ENCODE measurements around the gene KDELR1. TPM values are rescaled to one million over a fixed set of nuclear protein-coding genes. Genes with fewer than 3 reads are reported as not detected.
"Not testable (repeated sequence)": the region's sequence is repeated elsewhere in the genome, so short reads cannot be mapped to it uniquely, and the experiment has no call there.

The KDELR1 gene
- total RNA-seq, 3 donors from 2014 or later = 66.2 to 85.0 (median 68.5) TPM

GRCh38 chr19:48379058-48379457 lies 12.3 kb downstream of the KDELR1 start:
- DNase-seq (ENCODE audit: low spot score in 2 of 2) = no peak
- Histone ChIP-seq H3K9me3 (no peaks in the 10 kb centered on the region), H3K27ac (no peak overlapping the region), H3K27me3 (no peaks in the 10 kb centered on the region), H3K4me3 (no peak overlapping the region), H3K36me3 (no peaks in the 10 kb centered on the region), H3K4me1 (no peaks in the 10 kb centered on the region)
- no peak for TF ChIP-seq POLR2AphosphoS5 (IDR thresholded peaks at IDR 0.05)
- no peak for TF ChIP-seq CTCF (IDR thresholded peaks at IDR 0.05)
- TF ChIP-seq POLR2A (IDR thresholded peaks at IDR 0.05) = no peak
- intact Hi-C loops (cut with DNase I; ENCODE audit: low total_unique reads) = loop anchor here (5.0 kb wide), 1 partner anchor 387 kb away; the partner anchor contains the start of genes BSPH1 and ELSPBP1

DNA sequence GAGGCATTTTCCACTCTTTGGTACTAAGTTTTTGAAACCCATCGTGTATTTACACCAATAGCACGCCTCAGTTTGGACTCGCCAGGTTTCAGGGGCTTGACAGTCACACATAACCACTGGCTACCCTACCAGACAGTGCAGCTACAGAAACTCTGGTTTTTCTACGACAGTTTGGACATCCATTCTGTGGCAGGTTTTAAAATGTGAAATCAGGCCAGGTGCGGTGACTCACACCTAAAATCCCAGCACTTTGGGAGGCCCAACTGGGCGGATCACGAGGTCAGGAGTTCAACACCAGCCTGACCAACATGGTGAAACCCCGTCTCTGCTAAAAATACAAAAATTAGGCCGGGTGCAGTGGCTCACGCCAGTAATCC lies 13.2 kb downstream of the KDELR1 start:
- H3K4me1 ChIP-seq = no peaks in the 10 kb centered on the region
- intact Hi-C loops (cut with DNase I; ENCODE audit: low total_unique reads) = loop anchor here (5.0 kb wide), 1 partner anchor 386 kb away; the partner anchor contains the start of genes BSPH1 and ELSPBP1
- DNase-seq (ENCODE audit: low spot score in 2 of 2) = no peak
- no peak overlapping the region for H3K27ac ChIP-seq
- no peaks in the 10 kb centered on the region for H3K27me3 ChIP-seq
- no peaks in the 10 kb centered on the region for H3K9me3 ChIP-seq
- no peaks in the 10 kb centered on the region for H3K36me3 ChIP-seq
- no peak for TF ChIP-seq POLR2A (IDR thresholded peaks at IDR 0.05)
- TF ChIP-seq CTCF (IDR thresholded peaks at IDR 0.05) = no peak
- TF ChIP-seq POLR2AphosphoS5 (IDR thresholded peaks at IDR 0.05) = no peak
- no peak overlapping the region for H3K4me3 ChIP-seq

DNA sequence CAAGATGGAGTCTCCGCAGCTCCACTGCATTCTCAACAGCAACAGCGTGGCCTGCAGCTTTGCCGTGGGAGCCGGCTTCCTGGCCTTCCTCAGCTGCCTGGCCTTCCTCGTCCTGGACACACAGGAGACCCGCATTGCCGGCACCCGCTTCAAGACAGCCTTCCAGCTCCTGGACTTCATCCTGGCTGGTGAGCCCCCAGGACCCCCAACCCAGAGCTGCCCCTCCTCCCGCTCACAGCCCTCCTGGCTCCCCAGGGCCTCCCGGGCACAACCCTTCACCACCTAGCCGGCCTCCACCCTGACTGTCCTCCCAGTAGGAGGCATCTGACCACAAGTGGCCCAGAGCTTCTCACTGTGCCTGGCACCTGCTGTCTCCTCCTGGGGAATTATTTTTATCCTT lies 17.8 kb downstream of the KDELR1 start:
- H3K27ac ChIP-seq = no peak overlapping the region
- H3K4me1 ChIP-seq = no peaks in the 10 kb centered on the region
- H3K9me3 ChIP-seq = no peaks in the 10 kb centered on the region
- H3K27me3 ChIP-seq = no peaks in the 10 kb centered on the region
- H3K4me3 ChIP-seq = no peak overlapping the region
- intact Hi-C loops (cut with DNase I; ENCODE audit: low total_unique reads) = no loop called here
- no peak for DNase-seq (ENCODE audit: low spot score in 2 of 2)
- no peak for TF ChIP-seq POLR2A (IDR thresholded peaks at IDR 0.05)
- TF ChIP-seq POLR2AphosphoS5 (IDR thresholded peaks at IDR 0.05) = no peak
- no peak for TF ChIP-seq CTCF (IDR thresholded peaks at IDR 0.05)
- H3K36me3 ChIP-seq = no peaks in the 10 kb centered on the region

- Histone ChIP-seq H3K4me3 (no peak overlapping the region), H3K36me3 (no peaks in the 10 kb centered on the region), H3K4me1 (no peaks in the 10 kb centered on the region), H3K9me3 (no peaks in the 10 kb centered on the region), H3K27ac (no peak overlapping the region), H3K27me3 (no peaks in the 10 kb centered on the region)
- intact Hi-C loops (cut with DNase I; ENCODE audit: low total_unique reads) = no loop called here
- TF ChIP-seq CTCF (IDR thresholded peaks at IDR 0.05) (no peak), POLR2A (IDR thresholded peaks at IDR 0.05) (no peak), POLR2AphosphoS5 (IDR thresholded peaks at IDR 0.05) (no peak)
- DNase-seq (ENCODE audit: low spot score in 2 of 2) = no peak
These were observed 18.4 kb downstream of the KDELR1 start for GRCh38 chr19:48372904-48373303.

DNA sequence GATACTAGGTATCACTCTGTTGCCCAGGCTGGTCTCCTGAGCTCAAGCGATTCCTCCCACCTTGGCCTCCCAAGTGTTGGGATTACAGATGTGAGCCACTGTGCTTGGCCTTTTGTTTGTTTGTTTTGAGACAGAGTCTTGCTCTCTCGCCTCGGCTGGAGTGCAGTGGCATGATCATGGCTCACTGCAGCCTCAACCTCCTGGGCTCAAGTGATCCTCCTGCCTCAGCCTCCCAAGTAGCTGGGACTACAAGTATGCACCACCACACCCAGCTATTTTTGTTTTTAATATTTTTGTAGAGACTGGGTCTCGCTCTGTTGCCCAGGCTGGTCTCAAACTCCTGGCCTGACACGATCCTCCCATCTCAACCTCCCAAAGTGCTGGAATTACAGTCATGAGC lies 19.6 kb downstream of the KDELR1 start:
- H3K4me1 ChIP-seq; H3K27me3 ChIP-seq; DNase-seq (ENCODE audit: low spot score in 2 of 2); H3K27ac ChIP-seq; H3K4me3 ChIP-seq; H3K9me3 ChIP-seq; intact Hi-C loops (cut with DNase I; ENCODE audit: low total_unique reads); H3K36me3 ChIP-seq: not testable (repeated sequence)

DNA sequence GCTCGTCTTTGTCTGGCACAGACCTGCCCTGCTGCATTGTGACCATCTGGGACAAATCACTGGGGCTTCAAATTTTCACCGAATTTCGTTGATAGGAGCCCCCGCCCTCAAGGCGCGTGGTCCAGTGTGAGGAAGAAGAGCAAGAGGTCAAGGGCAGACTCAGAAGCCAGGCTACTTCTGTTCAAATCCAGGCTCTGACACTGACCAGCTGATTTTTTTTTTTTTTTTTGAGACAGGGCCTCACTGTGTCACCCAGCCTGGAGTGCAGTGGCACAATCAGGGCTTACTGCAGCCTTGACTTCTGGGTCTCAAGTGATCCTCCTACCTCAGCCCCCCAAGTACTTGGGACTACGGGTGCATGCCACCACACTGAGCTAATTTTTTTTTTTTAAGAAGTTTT lies 20.0 kb downstream of the KDELR1 start:
- H3K4me3 ChIP-seq = no peak overlapping the region
- H3K36me3 ChIP-seq = no peaks in the 10 kb centered on the region
- intact Hi-C loops (cut with DNase I; ENCODE audit: low total_unique reads) = no loop called here
- TF ChIP-seq CTCF (IDR thresholded peaks at IDR 0.05) = no peak
- no peak for TF ChIP-seq POLR2A (IDR thresholded peaks at IDR 0.05)
- no peak for TF ChIP-seq POLR2AphosphoS5 (IDR thresholded peaks at IDR 0.05)
- no peak overlapping the region for H3K27ac ChIP-seq
- no peaks in the 10 kb centered on the region for H3K4me1 ChIP-seq
- H3K9me3 ChIP-seq = no peaks in the 10 kb centered on the region
- DNase-seq (ENCODE audit: low spot score in 2 of 2) = no peak
- no peaks in the 10 kb centered on the region for H3K27me3 ChIP-seq

Data from breast epithelium (tissue), 4 donors.